Measurements from ENCODE around the gene TIFAB. TPM values are rescaled to one million over a fixed set of nuclear protein-coding genes. Genes with fewer than 3 reads are reported as not detected.

Gene TIFAB
- polyA plus RNA-seq, 1 donor from 2014 or later = not detected

DNA sequence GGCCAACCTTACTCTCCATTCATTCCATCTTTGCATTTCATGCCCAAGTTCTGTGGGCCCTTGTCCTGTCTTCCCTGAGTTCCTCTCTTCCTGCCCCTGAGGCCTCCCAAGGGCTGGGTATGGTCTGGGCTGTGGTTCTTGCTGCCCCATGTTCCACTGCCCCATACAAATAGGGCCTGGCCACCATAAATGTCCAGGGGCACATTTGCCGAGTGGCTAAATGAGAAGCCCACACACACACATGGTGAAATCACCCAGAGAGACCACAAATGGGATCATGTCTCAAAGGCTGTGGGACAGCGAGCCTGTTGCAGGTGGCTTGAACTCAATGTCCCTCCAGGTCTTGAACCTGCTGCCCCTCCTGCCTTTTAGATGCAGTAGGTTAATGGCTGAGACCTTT lies 1.2 kb downstream of the TIFAB start:
- Histone ChIP-seq H3K4me3 (ENCODE audit: low read length) (no peak overlapping the region), H4K20me1 (ENCODE audit: insufficient read depth) (no peaks in the 10 kb centered on the region), H3F3A (ENCODE audit: insufficient read depth, low read length, poor library complexity, severe bottlenecking) (no peaks in the 10 kb centered on the region), H2AFZ (ENCODE audit: low read depth, low read length) (no peak overlapping the region), H3K79me2 (replicated peaks; ENCODE audit: insufficient read depth, low read length) (no peaks in the 10 kb centered on the region), H3K27ac (ENCODE audit: low read length) (no peak overlapping the region), H3K9ac (ENCODE audit: low read length) (no peak overlapping the region), H3K27me3 (ENCODE audit: insufficient read depth, low read depth, low read length) (no peaks in the 10 kb centered on the region), H3K36me3 (ENCODE audit: insufficient read depth, low read length) (no peaks in the 10 kb centered on the region), H3K9me2 (ENCODE audit: insufficient read depth, low read length) (no peaks in the 10 kb centered on the region), H3K9me3 (ENCODE audit: low read length) (no peaks in the 10 kb centered on the region), H3K4me2 (ENCODE audit: low read length) (no peak overlapping the region)
- TF ChIP-seq MXI1 (conservative IDR thresholded peaks at IDR 0.05; ENCODE audit: poor library complexity, severe bottlenecking) = no peak
- TF ChIP-seq SMC3 (conservative IDR thresholded peaks at IDR 0.05; ENCODE audit: poor library complexity) = no peak
- no peak for TF ChIP-seq EZH2 (IDR thresholded peaks at IDR 0.05; ENCODE audit: borderline replicate concordance, insufficient read depth, low read length, poor library complexity, severe bottlenecking)
- TF ChIP-seq, protein P1, sequence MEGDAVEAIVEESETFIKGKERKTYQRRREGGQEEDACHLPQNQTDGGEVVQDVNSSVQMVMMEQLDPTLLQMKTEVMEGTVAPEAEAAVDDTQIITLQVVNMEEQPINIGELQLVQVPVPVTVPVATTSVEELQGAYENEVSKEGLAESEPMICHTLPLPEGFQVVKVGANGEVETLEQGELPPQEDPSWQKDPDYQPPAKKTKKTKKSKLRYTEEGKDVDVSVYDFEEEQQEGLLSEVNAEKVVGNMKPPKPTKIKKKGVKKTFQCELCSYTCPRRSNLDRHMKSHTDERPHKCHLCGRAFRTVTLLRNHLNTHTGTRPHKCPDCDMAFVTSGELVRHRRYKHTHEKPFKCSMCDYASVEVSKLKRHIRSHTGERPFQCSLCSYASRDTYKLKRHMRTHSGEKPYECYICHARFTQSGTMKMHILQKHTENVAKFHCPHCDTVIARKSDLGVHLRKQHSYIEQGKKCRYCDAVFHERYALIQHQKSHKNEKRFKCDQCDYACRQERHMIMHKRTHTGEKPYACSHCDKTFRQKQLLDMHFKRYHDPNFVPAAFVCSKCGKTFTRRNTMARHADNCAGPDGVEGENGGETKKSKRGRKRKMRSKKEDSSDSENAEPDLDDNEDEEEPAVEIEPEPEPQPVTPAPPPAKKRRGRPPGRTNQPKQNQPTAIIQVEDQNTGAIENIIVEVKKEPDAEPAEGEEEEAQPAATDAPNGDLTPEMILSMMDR (IDR thresholded peaks at IDR 0.05; ENCODE audit: poor library complexity, severe bottlenecking) = no peak

GRCh38 chr5:135450336-135450735 lies 1.8 kb downstream of the TIFAB start:
- Histone ChIP-seq H3K27me3 (ENCODE audit: insufficient read depth, low read depth, low read length) (no peaks in the 10 kb centered on the region), H3F3A (ENCODE audit: insufficient read depth, low read length, poor library complexity, severe bottlenecking) (no peaks in the 10 kb centered on the region), H3K4me2 (ENCODE audit: low read length) (no peak overlapping the region), H3K36me3 (ENCODE audit: insufficient read depth, low read length) (no peaks in the 10 kb centered on the region), H4K20me1 (ENCODE audit: insufficient read depth) (no peaks in the 10 kb centered on the region), H3K9ac (ENCODE audit: low read length) (no peak overlapping the region), H3K9me3 (ENCODE audit: low read length) (no peaks in the 10 kb centered on the region), H3K4me3 (ENCODE audit: low read length) (no peak overlapping the region), H3K9me2 (ENCODE audit: insufficient read depth, low read length) (no peaks in the 10 kb centered on the region), H3K27ac (ENCODE audit: low read length) (no peak overlapping the region), H3K79me2 (replicated peaks; ENCODE audit: insufficient read depth, low read length) (no peaks in the 10 kb centered on the region), H2AFZ (ENCODE audit: low read depth, low read length) (no peak overlapping the region)
- TF ChIP-seq EZH2 (IDR thresholded peaks at IDR 0.05; ENCODE audit: borderline replicate concordance, insufficient read depth, low read length, poor library complexity, severe bottlenecking) = no peak
- TF ChIP-seq, protein P1 (IDR thresholded peaks at IDR 0.05; ENCODE audit: poor library complexity, severe bottlenecking) = no peak
- TF ChIP-seq SMC3 (conservative IDR thresholded peaks at IDR 0.05; ENCODE audit: poor library complexity) = no peak
- no peak for TF ChIP-seq EP300 (conservative IDR thresholded peaks at IDR 0.05; ENCODE audit: poor library complexity, severe bottlenecking)
- no peak for TF ChIP-seq MXI1 (conservative IDR thresholded peaks at IDR 0.05; ENCODE audit: poor library complexity, severe bottlenecking)
- TF ChIP-seq POLR2AphosphoS5 (IDR thresholded peaks at IDR 0.05) = no peak
- TF ChIP-seq, protein P2, sequence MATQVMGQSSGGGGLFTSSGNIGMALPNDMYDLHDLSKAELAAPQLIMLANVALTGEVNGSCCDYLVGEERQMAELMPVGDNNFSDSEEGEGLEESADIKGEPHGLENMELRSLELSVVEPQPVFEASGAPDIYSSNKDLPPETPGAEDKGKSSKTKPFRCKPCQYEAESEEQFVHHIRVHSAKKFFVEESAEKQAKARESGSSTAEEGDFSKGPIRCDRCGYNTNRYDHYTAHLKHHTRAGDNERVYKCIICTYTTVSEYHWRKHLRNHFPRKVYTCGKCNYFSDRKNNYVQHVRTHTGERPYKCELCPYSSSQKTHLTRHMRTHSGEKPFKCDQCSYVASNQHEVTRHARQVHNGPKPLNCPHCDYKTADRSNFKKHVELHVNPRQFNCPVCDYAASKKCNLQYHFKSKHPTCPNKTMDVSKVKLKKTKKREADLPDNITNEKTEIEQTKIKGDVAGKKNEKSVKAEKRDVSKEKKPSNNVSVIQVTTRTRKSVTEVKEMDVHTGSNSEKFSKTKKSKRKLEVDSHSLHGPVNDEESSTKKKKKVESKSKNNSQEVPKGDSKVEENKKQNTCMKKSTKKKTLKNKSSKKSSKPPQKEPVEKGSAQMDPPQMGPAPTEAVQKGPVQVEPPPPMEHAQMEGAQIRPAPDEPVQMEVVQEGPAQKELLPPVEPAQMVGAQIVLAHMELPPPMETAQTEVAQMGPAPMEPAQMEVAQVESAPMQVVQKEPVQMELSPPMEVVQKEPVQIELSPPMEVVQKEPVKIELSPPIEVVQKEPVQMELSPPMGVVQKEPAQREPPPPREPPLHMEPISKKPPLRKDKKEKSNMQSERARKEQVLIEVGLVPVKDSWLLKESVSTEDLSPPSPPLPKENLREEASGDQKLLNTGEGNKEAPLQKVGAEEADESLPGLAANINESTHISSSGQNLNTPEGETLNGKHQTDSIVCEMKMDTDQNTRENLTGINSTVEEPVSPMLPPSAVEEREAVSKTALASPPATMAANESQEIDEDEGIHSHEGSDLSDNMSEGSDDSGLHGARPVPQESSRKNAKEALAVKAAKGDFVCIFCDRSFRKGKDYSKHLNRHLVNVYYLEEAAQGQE (IDR thresholded peaks at IDR 0.05; ENCODE audit: borderline replicate concordance) = no peak
- TF ChIP-seq TAF1 (IDR thresholded peaks at IDR 0.05; ENCODE audit: low read depth) = no peak
- no peak for TF ChIP-seq RAD21 (conservative IDR thresholded peaks at IDR 0.05)

Measured in neural cell (in vitro differentiated cells).